NOMO-1 treated with DMSO at 0.1 percent for 48 hours (cell line): ENCODE data around the gene SCARF2.
A peak's percentile ranks its signal among the peaks of the same experiment; 100 is the strongest.
"Not testable (repeated sequence)": the region's sequence is repeated elsewhere in the genome, so short reads cannot be mapped to it uniquely, and the experiment has no call there.

ENCODE experiments used
- DNase-seq: peaks from one replicate; lab custom pipeline; 2025; ENCODE audit not compliant: unreplicated experiment; lab: John Stamatoyannopoulos, UW

SCARF2 gene

DNA sequence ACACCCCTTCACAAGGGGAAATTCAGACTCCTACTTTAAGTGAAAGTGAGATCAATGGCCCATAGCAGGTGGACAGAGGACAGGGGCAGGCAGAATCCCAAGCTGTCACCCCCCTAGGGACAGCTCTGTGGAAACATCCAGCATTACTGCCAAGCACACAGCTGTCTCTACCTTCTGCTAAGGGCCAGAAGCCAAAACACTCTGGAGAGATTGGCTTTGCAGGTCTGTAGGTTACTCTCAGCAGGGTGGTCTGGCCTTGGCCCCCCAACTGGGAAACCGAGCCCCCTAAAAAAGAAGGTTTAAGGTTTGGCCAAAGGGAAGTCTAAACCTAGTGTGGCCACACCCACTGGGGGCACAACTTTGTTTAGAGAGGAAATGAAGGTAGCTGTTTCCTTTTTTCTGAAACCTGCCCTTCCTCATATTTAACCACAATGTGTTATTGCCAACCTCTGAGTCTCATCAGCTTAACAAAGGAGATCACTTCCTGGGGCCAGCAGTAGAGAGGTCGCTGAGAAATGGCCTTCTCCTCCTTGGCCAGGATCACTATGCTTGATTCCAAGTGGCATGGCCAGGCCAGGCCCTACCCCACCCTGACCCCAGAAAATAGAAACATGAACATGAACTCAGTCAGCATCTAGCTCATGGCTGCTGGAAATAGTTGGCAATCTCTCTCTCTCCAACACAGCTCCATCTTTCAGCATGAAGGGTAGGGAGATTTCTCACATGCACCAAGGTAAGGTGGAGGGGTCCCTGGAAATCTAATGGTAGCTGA is 25.9 kb upstream of the SCARF2 start:
- peak; percentile 85 for DNase-seq

DNA sequence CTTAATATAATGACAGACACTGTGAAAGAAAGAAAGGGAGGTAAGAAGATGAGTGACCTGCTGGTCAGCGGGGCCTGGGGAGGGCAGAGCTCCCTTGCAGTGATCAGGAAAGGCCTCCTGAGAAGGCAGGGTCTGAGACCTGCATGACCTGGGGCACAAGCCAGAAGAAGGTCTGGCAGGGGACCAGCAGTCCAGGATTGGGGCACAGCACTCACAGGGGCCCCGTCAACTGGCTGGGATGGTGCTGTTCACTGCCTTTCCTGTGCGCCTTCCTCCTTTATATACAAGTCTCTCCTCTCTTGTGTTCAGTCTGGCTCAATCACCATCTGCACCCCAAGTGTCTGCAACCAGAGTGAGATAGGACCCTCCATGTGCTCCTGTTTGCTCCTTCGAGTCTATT is 22.2 kb upstream of the SCARF2 start:
- no peak for DNase-seq

DNA sequence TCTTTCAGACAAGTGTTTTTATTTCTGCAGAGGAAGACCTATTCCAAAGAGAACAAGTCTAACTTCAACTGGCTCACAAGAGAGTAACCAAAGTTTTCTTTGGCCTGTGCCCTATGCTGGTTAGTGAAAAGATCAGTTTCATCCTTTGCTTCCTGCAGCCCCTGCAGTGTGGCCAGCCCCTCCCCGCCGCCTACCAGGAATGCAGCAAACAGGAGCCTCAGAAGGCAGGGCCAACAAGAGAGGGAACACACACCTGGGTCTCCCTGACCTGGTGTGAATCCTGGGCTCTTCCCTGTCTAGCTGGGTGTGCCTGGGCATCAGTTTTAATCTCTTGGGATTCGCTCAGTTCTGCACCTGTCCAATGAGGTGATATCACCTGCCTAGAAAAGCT is 21.5 kb upstream of the SCARF2 start:
- DNase-seq: no peak

DNA sequence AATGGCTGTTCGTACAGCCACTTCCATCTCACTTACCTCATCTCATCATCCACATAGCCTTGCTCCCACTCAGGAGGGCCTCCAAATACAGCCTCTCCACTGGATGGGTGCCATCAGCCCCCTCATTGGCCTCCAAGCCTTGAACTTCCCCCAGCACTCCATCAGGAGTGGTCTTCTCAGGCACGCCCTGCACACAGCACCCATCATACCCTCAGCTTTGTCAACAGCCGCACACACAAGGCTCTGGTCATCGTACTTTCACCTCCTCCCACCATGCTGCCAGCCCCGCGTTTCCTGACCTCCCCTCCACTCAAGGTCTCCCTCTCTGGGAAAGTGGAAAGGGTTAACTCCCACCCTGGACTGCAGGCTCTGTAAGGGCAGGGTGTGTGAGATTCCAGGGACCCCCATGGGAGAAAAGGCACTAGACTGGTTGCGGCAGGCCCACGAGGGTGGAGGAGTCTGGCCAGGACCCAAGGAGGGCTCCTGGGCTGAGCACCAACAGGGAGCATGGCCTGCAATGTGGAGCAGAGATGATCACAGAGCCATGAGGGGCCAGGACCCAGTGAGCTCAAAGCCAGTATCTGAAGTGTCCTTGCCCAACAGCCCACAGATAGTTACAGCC is 21.0 kb upstream of the SCARF2 start:
- DNase-seq: no peak

- DNase-seq: no peak
These were observed 20.0 kb upstream of the SCARF2 start for GRCh38 chr22:20457506-20458240.

- no peak for DNase-seq
These were observed 19.1 kb upstream of the SCARF2 start for GRCh38 chr22:20456722-20457076.

DNA sequence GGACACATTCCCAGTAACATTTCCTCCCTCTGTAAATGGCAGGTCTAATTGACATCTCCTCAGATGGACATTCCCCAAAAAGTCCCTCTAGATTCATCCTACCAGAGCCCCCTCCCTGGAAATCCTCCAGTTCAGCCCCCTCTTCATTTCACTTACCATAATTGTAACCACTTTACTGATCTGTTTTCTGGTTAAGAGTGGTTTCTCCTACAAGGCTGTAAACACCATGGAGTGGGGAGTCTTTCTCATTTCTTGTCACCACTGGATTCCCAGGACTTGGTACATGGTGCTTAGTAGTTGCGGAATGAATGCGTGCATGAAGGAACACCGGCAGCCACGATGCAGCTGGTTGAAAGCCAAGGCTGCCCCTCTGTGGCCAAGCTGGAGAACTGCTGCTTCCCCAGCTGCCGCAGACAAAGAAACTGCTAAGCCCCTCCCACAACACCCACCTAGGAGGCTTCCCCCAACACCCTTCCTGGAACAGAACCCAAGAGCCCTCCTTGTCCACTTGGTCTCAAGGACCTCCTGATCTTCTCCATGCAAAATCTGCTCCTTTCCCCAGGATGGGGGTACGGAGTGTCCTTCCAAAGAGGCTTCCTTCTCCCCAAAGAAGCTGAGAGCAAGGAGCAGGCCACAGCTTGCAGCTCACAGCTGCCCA is 18.6 kb upstream of the SCARF2 start:
- DNase-seq: peak; percentile 47

GRCh38 chr22:20455709-20456063 is 18.1 kb upstream of the SCARF2 start:
- DNase-seq: no peak

GRCh38 chr22:20453222-20453621 is 15.6 kb upstream of the SCARF2 start:
- DNase-seq: no peak

DNA sequence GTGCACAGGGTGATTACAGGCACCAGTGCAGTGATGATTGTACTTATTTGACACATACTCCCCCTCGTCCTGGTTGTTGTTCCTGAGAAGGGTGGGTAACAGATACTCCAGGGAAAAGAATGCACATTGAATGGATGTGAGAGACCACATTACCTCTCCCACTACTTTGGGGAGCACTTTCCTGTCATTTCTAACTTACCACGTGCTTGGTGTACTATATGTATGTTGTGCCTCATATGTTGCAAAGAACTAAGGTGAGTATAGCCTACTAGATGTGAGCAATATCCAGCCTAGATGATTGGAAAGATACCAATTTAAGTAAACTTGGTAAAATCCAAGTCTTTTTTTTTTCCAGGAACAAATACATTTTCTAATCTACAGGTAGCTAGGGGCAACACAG is 14.3 kb upstream of the SCARF2 start:
- no peak for DNase-seq

DNA sequence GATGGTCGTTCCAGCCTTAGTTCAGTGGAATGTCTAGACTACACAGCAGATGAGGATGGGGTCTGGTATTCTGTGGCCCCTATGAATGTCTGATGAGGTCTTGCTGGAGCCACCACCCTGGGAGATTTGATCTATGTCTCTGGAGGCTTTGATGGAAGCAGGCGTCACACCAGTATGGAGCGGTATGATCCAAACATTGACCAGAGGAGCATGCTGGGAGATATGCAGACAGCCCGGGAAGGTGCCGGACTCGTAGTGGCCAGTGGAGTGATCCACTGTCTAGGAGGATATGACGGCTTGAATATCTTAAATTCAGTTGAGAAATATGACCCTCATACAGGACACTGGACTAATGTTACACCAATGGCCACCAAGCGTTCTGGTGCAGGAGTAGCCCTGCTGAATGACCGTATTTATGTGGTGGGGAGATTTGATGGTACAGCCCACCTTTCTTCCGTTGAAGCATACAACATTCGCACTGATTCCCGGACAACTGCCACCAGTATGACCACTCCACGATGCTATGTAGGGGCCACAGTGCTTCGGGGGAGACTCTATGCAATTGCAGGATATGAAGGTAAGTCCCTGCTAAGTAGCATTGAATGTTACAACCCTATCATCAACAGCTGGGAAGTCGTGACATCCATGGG is 13.6 kb upstream of the SCARF2 start:
- not testable (repeated sequence) for DNase-seq

DNA sequence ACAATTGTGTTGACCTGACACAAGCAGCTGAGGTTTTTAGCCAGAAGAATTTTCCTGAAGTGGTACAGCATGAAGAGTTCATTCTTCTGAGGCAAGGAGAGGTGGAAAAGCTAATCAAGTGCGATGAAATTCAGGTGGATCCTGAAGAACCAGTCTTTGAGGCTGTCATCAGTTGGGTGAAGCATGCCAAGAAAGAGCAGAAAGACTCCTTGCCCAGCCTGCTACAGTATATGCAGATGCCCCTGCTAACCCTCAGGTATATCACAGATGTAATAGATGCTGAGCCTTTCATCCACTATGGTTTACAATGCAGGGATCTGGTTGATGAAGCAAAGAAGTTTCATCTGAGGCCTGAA is 12.9 kb upstream of the SCARF2 start:
- DNase-seq: no peak

DNA sequence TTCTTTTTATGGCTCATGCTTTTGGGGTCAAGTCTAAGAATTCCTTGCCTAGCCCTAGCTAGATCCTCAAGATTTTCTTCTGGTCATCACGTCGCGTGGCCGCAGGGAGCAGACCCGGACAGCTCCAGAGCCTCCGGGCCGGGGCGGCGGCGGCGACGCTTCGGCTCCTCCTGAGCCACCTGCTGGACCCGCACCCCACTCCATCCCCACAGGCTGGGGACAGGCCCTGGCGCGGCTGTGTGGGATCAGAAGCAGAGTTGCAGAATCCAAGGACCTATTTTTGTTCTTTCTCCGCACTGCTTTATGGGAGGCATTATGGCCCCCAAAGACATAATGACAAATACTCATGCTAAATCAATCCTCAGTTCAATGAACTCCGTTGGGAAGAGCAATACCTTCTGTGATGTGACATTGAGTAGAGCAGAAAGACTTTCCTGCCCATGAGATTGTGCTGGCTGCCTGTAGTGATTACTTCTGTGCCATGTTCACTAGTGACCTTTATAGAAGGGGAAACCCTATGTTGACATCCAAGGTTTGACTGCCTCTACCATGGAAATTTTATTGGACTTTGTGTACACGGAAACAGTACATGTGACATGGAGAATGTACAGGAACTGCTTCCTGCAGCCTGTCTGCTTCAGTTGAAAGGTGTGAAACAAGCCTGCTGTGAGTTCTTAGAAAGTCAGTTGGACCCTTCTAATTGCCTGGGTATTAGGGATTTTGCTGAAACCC is 12.4 kb upstream of the SCARF2 start:
- no peak for DNase-seq

DNA sequence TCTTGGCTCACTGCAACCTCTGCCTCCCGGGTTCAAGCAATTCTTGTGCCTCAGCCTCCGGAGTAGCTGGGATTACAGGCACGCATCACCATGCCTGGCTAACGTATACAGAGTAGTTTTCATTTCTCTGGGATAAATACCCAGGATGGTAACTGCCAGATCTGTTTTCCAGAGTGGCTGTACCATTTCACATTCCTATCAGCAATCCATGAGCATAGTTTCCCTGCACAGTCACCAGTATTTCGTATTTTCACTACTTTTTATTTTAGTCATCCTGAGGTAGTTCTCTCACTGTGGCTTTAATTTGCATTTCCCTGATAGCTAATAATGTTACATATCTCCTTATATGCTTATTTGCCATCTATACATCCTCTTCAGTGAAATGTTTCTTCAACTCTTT is 11.0 kb upstream of the SCARF2 start:
- DNase-seq: no peak

DNA sequence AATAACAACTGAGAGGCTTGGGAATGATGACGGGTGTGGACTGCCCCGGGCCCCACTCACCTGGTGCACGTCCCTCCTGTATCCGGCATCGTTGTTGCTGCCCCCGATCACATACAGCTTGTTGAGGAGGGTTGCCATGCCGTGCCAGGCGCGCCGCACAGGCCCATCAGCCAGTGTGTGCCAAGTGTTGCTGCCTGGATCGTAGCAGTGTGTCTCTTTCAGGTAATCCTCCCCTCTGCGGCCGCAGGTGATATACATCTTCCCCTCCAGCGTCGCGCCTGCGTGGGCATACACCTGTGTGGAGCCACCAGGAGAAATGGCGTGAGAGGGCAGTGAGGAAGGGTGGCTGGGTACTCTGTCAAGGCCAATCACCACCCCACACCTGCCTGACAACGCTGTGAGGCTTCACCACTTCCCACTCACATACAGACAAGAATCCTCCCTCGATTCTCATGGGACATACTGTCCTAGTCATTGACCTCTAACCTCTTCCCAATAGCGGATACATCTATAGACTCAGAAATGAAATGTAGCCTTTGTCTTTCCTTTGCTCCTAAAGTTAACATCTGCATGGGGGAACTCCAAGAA is 8.9 kb upstream of the SCARF2 start:
- no peak for DNase-seq

GRCh38 chr22:20444325-20444724 is 6.7 kb upstream of the SCARF2 start:
- no peak for DNase-seq

DNA sequence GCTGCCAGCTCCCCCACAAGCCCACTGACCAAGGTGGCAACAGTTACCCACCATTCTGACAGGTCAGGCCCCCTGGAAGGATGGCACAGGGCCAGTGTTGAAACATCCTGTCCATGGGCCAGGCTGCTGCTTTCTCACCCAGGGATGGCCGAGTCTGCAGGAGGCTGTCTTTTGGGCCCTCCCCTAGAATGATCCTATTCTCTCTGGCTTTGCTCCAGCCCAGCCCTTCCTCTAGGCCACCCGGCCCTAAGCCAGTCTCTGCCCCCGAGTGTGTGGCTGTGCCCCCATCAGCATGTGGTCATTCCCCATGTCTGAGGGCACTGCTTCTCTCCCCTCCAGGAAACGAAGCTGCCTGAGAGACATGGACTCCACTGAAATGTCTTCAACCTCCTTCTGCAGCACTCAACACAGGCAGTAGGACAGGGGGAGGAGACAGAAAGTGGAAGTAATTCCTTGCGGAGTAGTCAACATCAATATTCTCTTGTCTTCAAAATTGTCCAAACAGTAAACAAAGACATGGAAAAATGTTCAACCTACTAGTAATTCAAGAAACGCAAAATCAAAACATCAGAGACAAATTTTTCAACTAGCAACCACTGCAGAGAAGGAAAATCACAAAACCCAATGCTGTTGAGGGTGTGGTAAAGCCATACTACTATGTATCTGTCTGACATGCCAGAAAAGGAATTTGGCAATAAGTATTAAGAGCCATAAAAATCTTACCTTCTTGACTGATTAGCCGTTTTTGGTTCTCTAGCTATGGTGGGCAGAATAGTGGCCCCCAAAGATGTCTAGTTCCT is 5.1 kb upstream of the SCARF2 start:
- no peak for DNase-seq

GRCh38 chr22:20441631-20442484 is 4.2 kb upstream of the SCARF2 start:
- DNase-seq: no peak
